Activated CD8-positive, alpha-beta memory T cell treated with anti-CD3 and anti-CD28 coated beads for 4 hours (primary cell): Measurements from ENCODE around the gene RAPGEF4.

Experiments
- DNase-seq, 2 donors: peaks; one replicate each; pipeline ENCODE4 v3.0.0-alpha.2; 2020; ENCODE audit warnings: low read depth in 2 of 2

RAPGEF4 gene

GRCh38 chr2:172937884-172938712 is 202.5 kb downstream of the RAPGEF4 start:
- DNase-seq: no peak

GRCh38 chr2:172938713-172939375 is 203.2 kb downstream of the RAPGEF4 start:
- DNase-seq: no peak

- no peak for DNase-seq
These were observed 207.9 kb downstream of the RAPGEF4 start for GRCh38 chr2:172943539-172943938.

GRCh38 chr2:172944022-172944793 is 208.6 kb downstream of the RAPGEF4 start:
- DNase-seq: no peak

- DNase-seq: no peak
These were observed 209.3 kb downstream of the RAPGEF4 start for GRCh38 chr2:172944794-172945509.

GRCh38 chr2:172945510-172945850 is 209.8 kb downstream of the RAPGEF4 start:
- DNase-seq: no peak

- no peak for DNase-seq
These were observed 212.0 kb downstream of the RAPGEF4 start for GRCh38 chr2:172947461-172948153.

- DNase-seq: no peak
These were observed 213.9 kb downstream of the RAPGEF4 start for GRCh38 chr2:172949522-172949921.

- no peak for DNase-seq
These were observed 214.9 kb downstream of the RAPGEF4 start for GRCh38 chr2:172950565-172950964.

- DNase-seq: no peak
These were observed 215.9 kb downstream of the RAPGEF4 start for GRCh38 chr2:172951554-172951953.

GRCh38 chr2:172953411-172953810 is 217.8 kb downstream of the RAPGEF4 start:
- no peak for DNase-seq

- no peak for DNase-seq
These were observed 218.6 kb downstream of the RAPGEF4 start for GRCh38 chr2:172953970-172954852.

- no peak for DNase-seq
These were observed 219.9 kb downstream of the RAPGEF4 start for GRCh38 chr2:172955587-172955986.

- DNase-seq: no peak
These were observed 222.1 kb downstream of the RAPGEF4 start for GRCh38 chr2:172957734-172958133.

- no peak for DNase-seq
These were observed 226.4 kb downstream of the RAPGEF4 start for GRCh38 chr2:172962082-172962481.

- no peak for DNase-seq
These were observed 227.2 kb downstream of the RAPGEF4 start for GRCh38 chr2:172962824-172963223.

- DNase-seq: no peak
These were observed 229.0 kb downstream of the RAPGEF4 start for GRCh38 chr2:172964511-172965139.

- DNase-seq: no peak
These were observed 230.0 kb downstream of the RAPGEF4 start for GRCh38 chr2:172965433-172966212.
